ENCODE results near the gene TAOK3. TPM values are rescaled to one million over a fixed set of nuclear protein-coding genes. Genes with fewer than 3 reads are reported as not detected.

Gene TAOK3
- total and polyA plus RNA-seq, 9 of the 15 experiments (the other 6 are each of a cell fraction or from before 2014, with no cell fraction given): 24.3 to 83.5 (median 47.1) TPM

DNA sequence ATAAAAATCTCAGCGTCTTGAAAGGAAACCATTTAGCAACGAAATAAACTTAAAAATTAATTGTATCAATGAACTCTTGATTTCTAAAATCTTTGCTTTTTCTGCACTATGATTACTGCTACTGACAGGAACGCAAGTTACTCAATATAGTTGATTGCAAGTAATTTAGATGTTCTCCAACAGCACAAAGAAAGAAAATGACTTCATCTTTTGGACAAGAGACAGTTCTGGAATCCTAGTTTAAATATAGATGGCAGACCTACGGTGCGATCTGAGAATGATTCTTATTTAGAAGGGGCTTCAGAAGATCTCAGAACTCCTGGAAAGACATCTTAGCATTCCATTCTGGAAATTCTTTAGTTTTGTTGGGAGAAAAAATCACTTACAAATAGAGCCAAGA lies 2.2 kb upstream of the TAOK3 start:
- 10% methylated on average over 5 of the region's 5 CpGs for WGBS (ENCODE audit: insufficient coverage, low coverage, missing lambda C conversion rate)
- FAIRE-seq (no peak), ATAC-seq (no peak), DNase-seq (ENCODE audit: extremely low read depth in 1 of 4, low spot score in 3 of 4) (no peak)
- Histone ChIP-seq H3K9me1 (ENCODE audit: control insufficient read depth, insufficient read depth, low read length) (no peaks in the 10 kb centered on the region), H3K4me2 (ENCODE audit: insufficient read depth, low read length) (peak overlapping the region; percentile 94), H4K20me1 (replicated peaks; ENCODE audit: control insufficient read depth, insufficient read depth, low read length) (peaks cover 6% of the 10 kb centered on the region), H3K9ac (ENCODE audit: insufficient read depth in 1 of 2, low read depth in 2 of 2, low read length in 2 of 2) (peak overlapping the region in 1 of 2 experiments; percentile 89; a peak in 2 of 4 replicates), H3K9me3 (replicated peaks; ENCODE audit: control insufficient read depth, insufficient read depth, low read depth, low read length) (no peaks in the 10 kb centered on the region), H2AFZ (ENCODE audit: low read depth, low read length) (peak overlapping the region; percentile 100), H3K4me1 (replicated peaks in 1 of 2; ENCODE audit: control insufficient read depth in 2 of 2, insufficient read depth in 2 of 2, low read length in 2 of 2) (peaks cover 14 to 26% of the 10 kb centered on the region in 2 experiments; a peak in 4 of 5 replicates), H3K27me3 (ENCODE audit: control insufficient read depth in 2 of 2, insufficient read depth in 2 of 2, low read length in 2 of 2) (no peaks in the 10 kb centered on the region), H3K4me3 (peak overlapping the region; percentile 88; the same call in 1 of the 2 replicates), H3K79me2 (ENCODE audit: control insufficient read depth, insufficient read depth, low read length) (peaks cover 65% of the 10 kb centered on the region), H3K27ac (ENCODE audit: extremely low read depth, low read depth, low read length) (peak overlapping the region; percentile 96; the same call in 2 of the 3 replicates), H3K36me3 (ENCODE audit: control insufficient read depth, insufficient read depth, low read length) (peaks cover 7% of the 10 kb centered on the region; the same call in 2 of the 3 replicates)
- intact Hi-C loops (cut with micrococcal nuclease): loop anchor here (5.0 kb wide), 1 partner anchor 498 kb away; no protein-coding TSS in a partner anchor
- ChIA-PET POLR2A (interaction anchor here (0.7 to 2.1 kb wide), 4 partner anchors 16 to 255 kb away, joined by 3 to 14 read pairs (median 10); no protein-coding TSS in a partner anchor), CTCF (ENCODE audit: low intra/inter-chr PET ratio) (interaction anchor here (0.5 to 4.6 kb wide), 4 partner anchors 75 to 254 kb away, joined by 3 to 62 read pairs (median 19); no protein-coding TSS in a partner anchor)
- in situ Hi-C loops (cut with MboI): loop anchor here (5.0 to 25.0 kb wide), 2 partner anchors 188 to 253 kb away; no protein-coding TSS in a partner anchor
- no TSS peak for BruUV-seq (replicated peaks)
- no peak for TF ChIP-seq NRF1 (conservative IDR thresholded peaks at IDR 0.05 in 1 of 2, IDR thresholded peaks at IDR 0.05 in 1 of 2)
- TF ChIP-seq CBX3 (IDR thresholded peaks at IDR 0.05; ENCODE audit: borderline replicate concordance in 1 of 2, low read length in 2 of 2): no peak
- TF ChIP-seq, protein P1, sequence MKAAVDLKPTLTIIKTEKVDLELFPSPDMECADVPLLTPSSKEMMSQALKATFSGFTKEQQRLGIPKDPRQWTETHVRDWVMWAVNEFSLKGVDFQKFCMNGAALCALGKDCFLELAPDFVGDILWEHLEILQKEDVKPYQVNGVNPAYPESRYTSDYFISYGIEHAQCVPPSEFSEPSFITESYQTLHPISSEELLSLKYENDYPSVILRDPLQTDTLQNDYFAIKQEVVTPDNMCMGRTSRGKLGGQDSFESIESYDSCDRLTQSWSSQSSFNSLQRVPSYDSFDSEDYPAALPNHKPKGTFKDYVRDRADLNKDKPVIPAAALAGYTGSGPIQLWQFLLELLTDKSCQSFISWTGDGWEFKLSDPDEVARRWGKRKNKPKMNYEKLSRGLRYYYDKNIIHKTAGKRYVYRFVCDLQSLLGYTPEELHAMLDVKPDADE (conservative IDR thresholded peaks at IDR 0.05; ENCODE audit: control insufficient read depth, low read depth, low read length): no peak
- TF ChIP-seq ZKSCAN3 (CRISPR knock-in tag; IDR thresholded peaks at IDR 0.05): no peak
- no peak for TF ChIP-seq U2AF2 (optimal IDR thresholded peaks at IDR 0.05; ENCODE audit: low read depth, low read length)
- TF ChIP-seq, protein P2, sequence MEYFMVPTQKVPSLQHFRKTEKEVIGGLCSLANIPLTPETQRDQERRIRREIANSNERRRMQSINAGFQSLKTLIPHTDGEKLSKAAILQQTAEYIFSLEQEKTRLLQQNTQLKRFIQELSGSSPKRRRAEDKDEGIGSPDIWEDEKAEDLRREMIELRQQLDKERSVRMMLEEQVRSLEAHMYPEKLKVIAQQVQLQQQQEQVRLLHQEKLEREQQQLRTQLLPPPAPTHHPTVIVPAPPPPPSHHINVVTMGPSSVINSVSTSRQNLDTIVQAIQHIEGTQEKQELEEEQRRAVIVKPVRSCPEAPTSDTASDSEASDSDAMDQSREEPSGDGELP (CRISPR knock-in tag; IDR thresholded peaks at IDR 0.05; ENCODE audit: borderline replicate concordance): no peak
- 0 out of 2 replicates have a peak, but pooled peaks have one; percentile 8 for TF ChIP-seq EP300 (IDR thresholded peaks at IDR 0.05; ENCODE audit: low read length)
- TF ChIP-seq, protein P3, sequence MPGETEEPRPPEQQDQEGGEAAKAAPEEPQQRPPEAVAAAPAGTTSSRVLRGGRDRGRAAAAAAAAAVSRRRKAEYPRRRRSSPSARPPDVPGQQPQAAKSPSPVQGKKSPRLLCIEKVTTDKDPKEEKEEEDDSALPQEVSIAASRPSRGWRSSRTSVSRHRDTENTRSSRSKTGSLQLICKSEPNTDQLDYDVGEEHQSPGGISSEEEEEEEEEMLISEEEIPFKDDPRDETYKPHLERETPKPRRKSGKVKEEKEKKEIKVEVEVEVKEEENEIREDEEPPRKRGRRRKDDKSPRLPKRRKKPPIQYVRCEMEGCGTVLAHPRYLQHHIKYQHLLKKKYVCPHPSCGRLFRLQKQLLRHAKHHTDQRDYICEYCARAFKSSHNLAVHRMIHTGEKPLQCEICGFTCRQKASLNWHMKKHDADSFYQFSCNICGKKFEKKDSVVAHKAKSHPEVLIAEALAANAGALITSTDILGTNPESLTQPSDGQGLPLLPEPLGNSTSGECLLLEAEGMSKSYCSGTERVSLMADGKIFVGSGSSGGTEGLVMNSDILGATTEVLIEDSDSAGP (CRISPR knock-in tag; IDR thresholded peaks at IDR 0.05): no peak
- no peak for TF ChIP-seq HNRNPL (IDR thresholded peaks at IDR 0.05; ENCODE audit: low read depth, low read length)
- no peak for TF ChIP-seq KLF6 (CRISPR knock-in tag; IDR thresholded peaks at IDR 0.05; ENCODE audit: borderline replicate concordance)
- no peak for TF ChIP-seq RCOR1 (IDR thresholded peaks at IDR 0.05; ENCODE audit: borderline replicate concordance in 1 of 2, low read depth in 2 of 2, low read length in 2 of 2)
- TF ChIP-seq XRCC4 (IDR thresholded peaks at IDR 0.05; ENCODE audit: extremely low read depth, insufficient read depth, insufficient read length): no peak
- TF ChIP-seq, protein P4, sequence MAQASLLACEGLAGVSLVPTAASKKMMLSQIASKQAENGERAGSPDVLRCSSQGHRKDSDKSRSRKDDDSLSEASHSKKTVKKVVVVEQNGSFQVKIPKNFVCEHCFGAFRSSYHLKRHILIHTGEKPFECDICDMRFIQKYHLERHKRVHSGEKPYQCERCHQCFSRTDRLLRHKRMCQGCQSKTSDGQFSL (CRISPR knock-in tag; IDR thresholded peaks at IDR 0.05): no peak
- TF ChIP-seq, protein P4 (tag; IDR thresholded peaks at IDR 0.05): no peak
- TF ChIP-seq, protein P5, sequence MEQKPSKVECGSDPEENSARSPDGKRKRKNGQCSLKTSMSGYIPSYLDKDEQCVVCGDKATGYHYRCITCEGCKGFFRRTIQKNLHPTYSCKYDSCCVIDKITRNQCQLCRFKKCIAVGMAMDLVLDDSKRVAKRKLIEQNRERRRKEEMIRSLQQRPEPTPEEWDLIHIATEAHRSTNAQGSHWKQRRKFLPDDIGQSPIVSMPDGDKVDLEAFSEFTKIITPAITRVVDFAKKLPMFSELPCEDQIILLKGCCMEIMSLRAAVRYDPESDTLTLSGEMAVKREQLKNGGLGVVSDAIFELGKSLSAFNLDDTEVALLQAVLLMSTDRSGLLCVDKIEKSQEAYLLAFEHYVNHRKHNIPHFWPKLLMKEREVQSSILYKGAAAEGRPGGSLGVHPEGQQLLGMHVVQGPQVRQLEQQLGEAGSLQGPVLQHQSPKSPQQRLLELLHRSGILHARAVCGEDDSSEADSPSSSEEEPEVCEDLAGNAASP (IDR thresholded peaks at IDR 0.05): no peak
- TF ChIP-seq ZNF174 (CRISPR knock-in tag; IDR thresholded peaks at IDR 0.05): no peak

Measured in K562 (cell line).